ENCODE data around the gene CHD8. TPM values are rescaled to one million over a fixed set of nuclear protein-coding genes. Genes with fewer than 3 reads are reported as not detected.
A peak's percentile ranks its signal among the peaks of the same experiment; 100 is the strongest.

The CHD8 gene
- polyA plus RNA-seq, 3 donors: 8.2 to 34.2 (median 15.1) TPM

- WGBS (ENCODE audit: insufficient coverage): 0% methylated on average over 8 of the region's 12 CpGs
These were observed 71.5 kb downstream of the CHD8 start for GRCh38 chr14:21384494-21384851.

DNA sequence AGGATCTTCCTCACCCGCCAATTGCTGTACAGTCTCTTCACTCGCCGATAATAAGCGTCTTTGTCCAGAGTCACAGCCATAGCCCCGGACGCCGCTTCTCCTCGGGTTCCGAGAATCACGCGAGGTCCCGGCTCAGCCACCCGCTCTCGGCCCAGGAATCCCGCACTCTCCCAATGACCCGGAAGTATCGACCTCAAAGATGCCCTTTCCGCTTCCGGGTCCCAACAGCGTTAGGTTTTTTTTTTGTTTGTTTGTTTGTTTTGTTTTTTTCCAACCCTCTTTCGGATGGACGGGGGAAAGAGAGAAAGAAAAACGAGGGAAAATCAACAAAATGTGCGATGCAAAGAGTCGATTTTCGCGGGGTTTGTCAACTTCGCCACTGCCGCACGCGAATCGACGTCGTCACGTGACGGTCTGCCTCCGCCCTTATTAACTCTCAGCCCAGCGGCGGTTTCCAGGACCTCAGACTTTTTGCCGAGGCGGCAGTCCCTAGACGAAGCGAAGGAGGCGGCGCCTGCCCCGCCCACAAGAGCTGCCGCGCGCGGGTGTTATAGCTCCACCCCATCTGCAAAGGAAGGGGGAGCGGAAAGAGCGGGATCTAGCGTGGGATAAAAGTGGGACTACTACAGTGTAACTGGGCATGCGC, 72.0 kb downstream of the CHD8 start, which contains the start of gene SUPT16H:
SUPT16H (minus strand) TSS at position 172 of the 646 bp plus-strand sequence; CDS start at position 80, 92 bp downstream.
- peak within 1 kb of the TSS; percentile 81 to 86 (median 81) for H3K4me3 ChIP-seq (replicated peaks in 1 of 3; ENCODE audit: low read depth in 2 of 3, low read length in 3 of 3)
- peak within 1 kb of the TSS; percentile 82 for H3K9ac ChIP-seq (ENCODE audit: insufficient read depth, low read length, poor library complexity, severe bottlenecking)
- TF ChIP-seq, protein P1, sequence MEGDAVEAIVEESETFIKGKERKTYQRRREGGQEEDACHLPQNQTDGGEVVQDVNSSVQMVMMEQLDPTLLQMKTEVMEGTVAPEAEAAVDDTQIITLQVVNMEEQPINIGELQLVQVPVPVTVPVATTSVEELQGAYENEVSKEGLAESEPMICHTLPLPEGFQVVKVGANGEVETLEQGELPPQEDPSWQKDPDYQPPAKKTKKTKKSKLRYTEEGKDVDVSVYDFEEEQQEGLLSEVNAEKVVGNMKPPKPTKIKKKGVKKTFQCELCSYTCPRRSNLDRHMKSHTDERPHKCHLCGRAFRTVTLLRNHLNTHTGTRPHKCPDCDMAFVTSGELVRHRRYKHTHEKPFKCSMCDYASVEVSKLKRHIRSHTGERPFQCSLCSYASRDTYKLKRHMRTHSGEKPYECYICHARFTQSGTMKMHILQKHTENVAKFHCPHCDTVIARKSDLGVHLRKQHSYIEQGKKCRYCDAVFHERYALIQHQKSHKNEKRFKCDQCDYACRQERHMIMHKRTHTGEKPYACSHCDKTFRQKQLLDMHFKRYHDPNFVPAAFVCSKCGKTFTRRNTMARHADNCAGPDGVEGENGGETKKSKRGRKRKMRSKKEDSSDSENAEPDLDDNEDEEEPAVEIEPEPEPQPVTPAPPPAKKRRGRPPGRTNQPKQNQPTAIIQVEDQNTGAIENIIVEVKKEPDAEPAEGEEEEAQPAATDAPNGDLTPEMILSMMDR (IDR thresholded peaks at IDR 0.05): no peak
- DNase-seq: peak; percentile 93 to 96 (median 94)
- intact Hi-C loops (cut with micrococcal nuclease): loop anchor here (2.0 to 10.0 kb wide), 3 partner anchors 51 to 142 kb away; partner anchors contain the start of gene HNRNPC (in 1 of the 2)
- peak within 1 kb of the TSS; percentile 98 to 100 (median 99) for H3K27ac Mint-ChIP-seq
- peaks cover 6% of the 10 kb centered on the region for H4K20me1 ChIP-seq (ENCODE audit: insufficient read depth, low read length)
- H2AFZ ChIP-seq (ENCODE audit: insufficient read depth, low read depth, low read length, poor library complexity, severe bottlenecking): peak within 1 kb of the TSS; percentile 87
- no peaks in the 10 kb centered on the region for H3K27me3 ChIP-seq (ENCODE audit: control insufficient read depth in 2 of 2, insufficient read depth in 2 of 2, low read length in 2 of 2)
- H3K27me3 Mint-ChIP-seq (ENCODE audit: low read depth in 3 of 3): peaks cover 0 to 3% (median 0%) of the 10 kb centered on the region in 3 donors
- peak within 1 kb of the TSS; percentile 100 for H3K4me3 Mint-ChIP-seq
- peak within 1 kb of the TSS; percentile 93 for H3K4me2 ChIP-seq (replicated peaks; ENCODE audit: extremely low read depth, low read length, poor library complexity, severe bottlenecking)
- H3K4me1 Mint-ChIP-seq: peaks cover 27% of the 10 kb centered on the region
- peaks cover 48% of the 10 kb centered on the region for H3K79me2 ChIP-seq (ENCODE audit: insufficient read depth, low read length)
- peaks cover 21 to 28% of the 10 kb centered on the region in 2 donors for H3K4me1 ChIP-seq (ENCODE audit: control insufficient read depth in 1 of 2, insufficient read depth in 2 of 2, low read length in 2 of 2)
- peaks cover 10 to 35% of the 10 kb centered on the region in 2 donors for H3K36me3 Mint-ChIP-seq
- peak within 1 kb of the TSS; percentile 91 for H3K27ac ChIP-seq (ENCODE audit: low read depth in 1 of 2, low read length in 2 of 2)
- H3K9me3 ChIP-seq (replicated peaks in 1 of 2; ENCODE audit: control insufficient read depth in 1 of 2, insufficient read depth in 1 of 2, low read length in 2 of 2): no peaks in the 10 kb centered on the region
- under 1% methylated on average over 49 of the region's 54 CpGs for WGBS (ENCODE audit: insufficient coverage)
- H3K36me3 ChIP-seq (replicated peaks in 1 of 2; ENCODE audit: control insufficient read depth in 1 of 2, insufficient read depth in 2 of 2, low read length in 2 of 2): peaks cover 18 to 35% of the 10 kb centered on the region in 2 donors
- H3K9me3 Mint-ChIP-seq: peaks cover 0 to 2% (median 0%) of the 10 kb centered on the region in 7 donors

More at GRCh38 chr14:21384494-21384851, 71.5 kb downstream of the CHD8 start:
- Mint-ChIP-seq H3K27ac (peak overlapping the region; percentile 98 to 100 (median 99)), H3K36me3 (peaks cover 14 to 38% of the 10 kb centered on the region in 2 donors), H3K27me3 (ENCODE audit: low read depth in 3 of 3) (peaks cover 0 to 3% (median 0%) of the 10 kb centered on the region in 3 donors), H3K9me3 (peaks cover 0 to 2% (median 0%) of the 10 kb centered on the region in 7 donors), H3K4me3 (peak overlapping the region; percentile 100), H3K4me1 (peaks cover 26% of the 10 kb centered on the region)
- H3K9ac ChIP-seq (ENCODE audit: insufficient read depth, low read length, poor library complexity, severe bottlenecking): peak overlapping the region; percentile 82
- H3K36me3 ChIP-seq (replicated peaks in 1 of 2; ENCODE audit: control insufficient read depth in 1 of 2, insufficient read depth in 2 of 2, low read length in 2 of 2): peaks cover 22 to 40% of the 10 kb centered on the region in 2 donors
- intact Hi-C loops (cut with micrococcal nuclease): loop anchor here (2.0 to 10.0 kb wide), 3 partner anchors 50 to 142 kb away; partner anchors contain the start of gene HNRNPC (in 1 of the 2)
- no peaks in the 10 kb centered on the region for H3K27me3 ChIP-seq (ENCODE audit: control insufficient read depth in 2 of 2, insufficient read depth in 2 of 2, low read length in 2 of 2)
- H3K79me2 ChIP-seq (ENCODE audit: insufficient read depth, low read length): peaks cover 43% of the 10 kb centered on the region
- H3K4me3 ChIP-seq (replicated peaks in 1 of 3; ENCODE audit: low read depth in 2 of 3, low read length in 3 of 3): peak overlapping the region; percentile 81 to 86 (median 81)
- peak overlapping the region; percentile 93 for H3K4me2 ChIP-seq (replicated peaks; ENCODE audit: extremely low read depth, low read length, poor library complexity, severe bottlenecking)
- peaks cover 21 to 28% of the 10 kb centered on the region in 2 donors for H3K4me1 ChIP-seq (ENCODE audit: control insufficient read depth in 1 of 2, insufficient read depth in 2 of 2, low read length in 2 of 2)
- H4K20me1 ChIP-seq (ENCODE audit: insufficient read depth, low read length): peaks cover 6% of the 10 kb centered on the region
- peak overlapping the region; percentile 87 for H2AFZ ChIP-seq (ENCODE audit: insufficient read depth, low read depth, low read length, poor library complexity, severe bottlenecking)
- DNase-seq: no peak
- H3K9me3 ChIP-seq (replicated peaks in 1 of 2; ENCODE audit: control insufficient read depth in 1 of 2, insufficient read depth in 1 of 2, low read length in 2 of 2): no peaks in the 10 kb centered on the region
- H3K27ac ChIP-seq (ENCODE audit: low read depth in 1 of 2, low read length in 2 of 2): peak overlapping the region; percentile 91
- TF ChIP-seq, protein P1 (IDR thresholded peaks at IDR 0.05): no peak

Data from CD14-positive monocyte (primary cell).